SK-N-SH (cell line): ENCODE results near the gene KRT27.

Experiments
- EP300 ChIP-seq, 2 experiments: IDR thresholded peaks; 2 replicates each; pipeline versions ENCODE4 v1.4.0 to v1.6.1; 2012; ENCODE audit warnings: borderline replicate concordance in 1 of 2, low read depth in 1 of 2, low read length in 1 of 2
- GABPA ChIP-seq: IDR thresholded peaks from 2 replicates; pipeline ENCODE4 v1.4.0; 2012; ENCODE audit warnings: low read depth, mild to moderate bottlenecking
- RCOR1 ChIP-seq: fragments of 150-350 bp; IDR thresholded peaks from 2 replicates; pipeline ENCODE4 v1.6.1; 2017; ENCODE audit warnings: antibody characterized with exemption, low read length
- TF ChIP-seq, protein P1 (sequence below): IDR thresholded peaks from 2 replicates; pipeline ENCODE4 v1.6.1; 2012; ENCODE audit warnings: mild to moderate bottlenecking, low read depth, low read length, moderate library complexity
- TF ChIP-seq, protein P2 (sequence below): fragments of 200-600 bp; sonication (generic); IDR thresholded peaks from 2 replicates; pipeline ENCODE4 v1.6.1; 2017; ENCODE audit warnings: antibody characterized with exemption, mild to moderate bottlenecking, moderate library complexity

DNA sequence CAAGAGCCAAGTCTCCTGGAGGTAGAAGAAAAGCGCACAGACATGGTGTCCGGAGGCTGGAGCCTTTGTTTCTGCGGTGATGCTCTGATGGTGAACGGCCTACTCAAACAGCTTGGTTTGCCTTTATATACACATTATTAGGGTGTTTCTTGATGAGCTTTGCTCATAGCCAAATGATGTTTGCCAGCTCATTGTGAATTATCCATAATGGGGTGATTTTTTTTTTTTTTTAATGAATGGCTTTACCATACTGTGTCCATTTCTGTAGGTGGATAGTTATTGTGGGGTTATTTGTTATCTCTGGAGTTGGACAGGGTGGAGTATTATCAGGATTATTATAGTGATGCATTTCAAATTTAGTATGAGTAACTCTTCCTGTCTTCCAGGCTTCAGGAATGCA, at the start of gene KRT27:
- TF ChIP-seq, protein P1, sequence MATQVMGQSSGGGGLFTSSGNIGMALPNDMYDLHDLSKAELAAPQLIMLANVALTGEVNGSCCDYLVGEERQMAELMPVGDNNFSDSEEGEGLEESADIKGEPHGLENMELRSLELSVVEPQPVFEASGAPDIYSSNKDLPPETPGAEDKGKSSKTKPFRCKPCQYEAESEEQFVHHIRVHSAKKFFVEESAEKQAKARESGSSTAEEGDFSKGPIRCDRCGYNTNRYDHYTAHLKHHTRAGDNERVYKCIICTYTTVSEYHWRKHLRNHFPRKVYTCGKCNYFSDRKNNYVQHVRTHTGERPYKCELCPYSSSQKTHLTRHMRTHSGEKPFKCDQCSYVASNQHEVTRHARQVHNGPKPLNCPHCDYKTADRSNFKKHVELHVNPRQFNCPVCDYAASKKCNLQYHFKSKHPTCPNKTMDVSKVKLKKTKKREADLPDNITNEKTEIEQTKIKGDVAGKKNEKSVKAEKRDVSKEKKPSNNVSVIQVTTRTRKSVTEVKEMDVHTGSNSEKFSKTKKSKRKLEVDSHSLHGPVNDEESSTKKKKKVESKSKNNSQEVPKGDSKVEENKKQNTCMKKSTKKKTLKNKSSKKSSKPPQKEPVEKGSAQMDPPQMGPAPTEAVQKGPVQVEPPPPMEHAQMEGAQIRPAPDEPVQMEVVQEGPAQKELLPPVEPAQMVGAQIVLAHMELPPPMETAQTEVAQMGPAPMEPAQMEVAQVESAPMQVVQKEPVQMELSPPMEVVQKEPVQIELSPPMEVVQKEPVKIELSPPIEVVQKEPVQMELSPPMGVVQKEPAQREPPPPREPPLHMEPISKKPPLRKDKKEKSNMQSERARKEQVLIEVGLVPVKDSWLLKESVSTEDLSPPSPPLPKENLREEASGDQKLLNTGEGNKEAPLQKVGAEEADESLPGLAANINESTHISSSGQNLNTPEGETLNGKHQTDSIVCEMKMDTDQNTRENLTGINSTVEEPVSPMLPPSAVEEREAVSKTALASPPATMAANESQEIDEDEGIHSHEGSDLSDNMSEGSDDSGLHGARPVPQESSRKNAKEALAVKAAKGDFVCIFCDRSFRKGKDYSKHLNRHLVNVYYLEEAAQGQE: no peak
- TF ChIP-seq GABPA (no peak), EP300 (IDR thresholded peaks at IDR 0.05; ENCODE audit: borderline replicate concordance in 1 of 2, low read depth in 1 of 2, low read length in 1 of 2) (no peak), RCOR1 (no peak)
- TF ChIP-seq, protein P2, sequence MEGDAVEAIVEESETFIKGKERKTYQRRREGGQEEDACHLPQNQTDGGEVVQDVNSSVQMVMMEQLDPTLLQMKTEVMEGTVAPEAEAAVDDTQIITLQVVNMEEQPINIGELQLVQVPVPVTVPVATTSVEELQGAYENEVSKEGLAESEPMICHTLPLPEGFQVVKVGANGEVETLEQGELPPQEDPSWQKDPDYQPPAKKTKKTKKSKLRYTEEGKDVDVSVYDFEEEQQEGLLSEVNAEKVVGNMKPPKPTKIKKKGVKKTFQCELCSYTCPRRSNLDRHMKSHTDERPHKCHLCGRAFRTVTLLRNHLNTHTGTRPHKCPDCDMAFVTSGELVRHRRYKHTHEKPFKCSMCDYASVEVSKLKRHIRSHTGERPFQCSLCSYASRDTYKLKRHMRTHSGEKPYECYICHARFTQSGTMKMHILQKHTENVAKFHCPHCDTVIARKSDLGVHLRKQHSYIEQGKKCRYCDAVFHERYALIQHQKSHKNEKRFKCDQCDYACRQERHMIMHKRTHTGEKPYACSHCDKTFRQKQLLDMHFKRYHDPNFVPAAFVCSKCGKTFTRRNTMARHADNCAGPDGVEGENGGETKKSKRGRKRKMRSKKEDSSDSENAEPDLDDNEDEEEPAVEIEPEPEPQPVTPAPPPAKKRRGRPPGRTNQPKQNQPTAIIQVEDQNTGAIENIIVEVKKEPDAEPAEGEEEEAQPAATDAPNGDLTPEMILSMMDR: no peak
